ENCODE measurements around the gene MEF2C.
"Not testable (repeated sequence)": the region's sequence is repeated elsewhere in the genome, so short reads cannot be mapped to it uniquely, and the experiment has no call there.

The MEF2C gene
- 0 reads per million in 2 donors for total RNA-seq

DNA sequence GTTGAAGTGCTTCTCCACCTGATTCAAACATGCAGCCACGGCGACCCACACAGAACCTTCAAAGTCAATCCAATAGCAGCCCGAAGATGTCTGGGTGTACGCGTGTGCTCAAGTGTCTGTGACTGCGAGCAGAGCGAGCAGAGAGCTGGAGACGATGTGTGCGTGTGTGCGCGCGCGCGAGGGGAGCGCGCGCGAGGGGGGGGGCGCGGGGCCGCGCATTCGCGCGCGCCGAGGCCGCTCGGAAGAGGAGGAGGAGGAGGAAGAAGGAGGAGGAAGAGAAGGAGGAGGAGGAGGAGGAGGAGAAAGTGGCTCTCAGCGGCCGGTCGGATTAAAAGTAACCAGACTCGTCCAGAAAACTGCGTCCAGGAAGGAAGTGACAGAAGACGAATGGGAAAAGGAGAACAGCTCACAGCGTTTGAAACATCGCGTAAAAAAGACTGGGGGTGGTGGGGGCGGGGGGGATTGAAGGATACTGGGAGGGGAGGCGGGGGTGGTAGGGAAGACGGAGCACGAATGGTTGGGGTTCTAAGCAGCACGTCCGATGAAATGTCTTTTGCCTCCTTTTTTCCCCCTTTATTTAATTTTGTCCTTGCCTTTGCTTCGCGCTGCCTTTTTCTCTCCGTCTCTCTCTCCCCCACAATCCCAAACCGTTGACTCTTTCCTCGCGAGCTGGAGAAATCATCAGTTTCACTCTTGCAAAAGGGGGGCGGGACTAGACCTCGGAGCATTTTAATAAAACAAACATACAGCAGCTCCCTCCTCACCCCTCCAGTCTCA is at the start of gene MEF2C:
TSS of gene MEF2C (minus strand) at position 126 of the 777 bp plus-strand sequence. CDS start 59,396 bp downstream, outside the sequence.
- DNase-seq = no peak

DNA sequence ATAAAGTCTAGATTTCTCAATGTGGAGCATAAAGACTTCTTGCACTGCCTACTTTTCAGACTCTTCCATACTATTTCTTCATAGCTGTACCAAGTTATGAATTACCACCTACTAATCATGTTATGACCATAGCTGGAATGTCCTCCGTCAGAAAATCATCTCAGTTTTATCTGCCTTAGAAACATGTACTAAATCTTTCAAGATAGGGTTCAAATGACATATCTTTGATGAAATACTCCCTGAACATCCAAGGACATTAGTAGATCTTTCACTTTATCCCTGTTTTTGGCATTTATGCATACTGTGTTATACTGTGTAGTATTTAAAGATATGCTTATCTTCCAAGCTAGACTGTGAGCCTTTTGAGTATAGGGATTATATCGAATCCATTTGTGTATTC is 49.6 kb upstream of the MEF2C start:
- no peak for DNase-seq

DNA sequence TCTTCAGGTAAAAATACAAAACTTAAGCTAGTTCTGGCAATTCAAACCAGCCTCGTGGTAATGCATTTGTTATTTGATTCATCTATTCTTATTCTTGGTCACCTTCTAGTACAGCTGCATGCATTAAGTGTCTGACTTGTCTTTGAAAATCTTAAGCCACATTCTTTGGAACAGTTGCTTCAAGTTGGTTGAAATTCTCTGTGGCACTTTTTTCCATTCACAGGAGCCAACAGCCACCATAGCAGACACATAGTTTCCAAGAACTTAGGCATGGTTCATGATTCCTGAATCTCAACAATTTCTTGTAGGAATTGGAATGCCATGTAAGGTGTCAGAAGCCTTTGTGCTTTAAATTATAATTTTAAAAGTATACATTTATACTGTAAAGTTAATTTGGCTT is 47.4 kb upstream of the MEF2C start:
- DNase-seq = no peak

DNA sequence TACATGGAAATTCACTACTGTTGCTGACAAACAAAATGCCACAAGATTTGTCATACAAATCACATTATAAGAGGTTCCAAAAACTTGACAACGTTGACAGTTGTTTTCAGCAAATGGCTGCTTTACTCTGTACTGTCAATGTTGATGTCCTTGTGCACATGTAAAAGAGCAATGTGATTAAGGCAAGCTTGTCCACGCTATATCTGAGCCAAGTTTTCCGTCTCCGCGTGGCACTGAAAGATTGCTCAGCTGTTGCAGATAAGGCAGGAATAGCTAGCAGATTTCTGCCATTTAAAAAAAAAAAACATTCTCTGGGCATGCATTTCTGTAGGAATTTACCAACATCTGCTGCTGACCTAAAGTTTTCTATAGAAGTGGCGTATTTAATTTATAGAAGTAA is 46.4 kb upstream of the MEF2C start:
- DNase-seq = no peak

DNA sequence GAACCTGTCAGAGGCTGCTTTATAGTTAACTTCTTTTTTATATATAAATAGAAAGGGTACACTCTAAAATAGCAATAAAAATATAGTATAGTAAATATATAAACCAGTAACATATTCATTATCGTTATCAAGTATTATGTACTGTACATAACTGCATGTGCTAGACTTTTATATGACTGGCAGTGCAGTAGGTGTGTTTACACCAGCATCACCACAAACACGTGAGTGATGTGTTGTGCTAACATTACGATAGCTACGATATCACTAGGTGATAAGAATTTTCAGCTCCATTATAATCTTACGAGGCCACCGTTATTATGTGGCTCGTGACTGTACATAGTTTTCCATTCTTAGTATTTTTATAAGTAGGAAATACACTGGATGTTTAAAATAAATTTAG is 43.8 kb upstream of the MEF2C start:
- no peak for DNase-seq

DNA sequence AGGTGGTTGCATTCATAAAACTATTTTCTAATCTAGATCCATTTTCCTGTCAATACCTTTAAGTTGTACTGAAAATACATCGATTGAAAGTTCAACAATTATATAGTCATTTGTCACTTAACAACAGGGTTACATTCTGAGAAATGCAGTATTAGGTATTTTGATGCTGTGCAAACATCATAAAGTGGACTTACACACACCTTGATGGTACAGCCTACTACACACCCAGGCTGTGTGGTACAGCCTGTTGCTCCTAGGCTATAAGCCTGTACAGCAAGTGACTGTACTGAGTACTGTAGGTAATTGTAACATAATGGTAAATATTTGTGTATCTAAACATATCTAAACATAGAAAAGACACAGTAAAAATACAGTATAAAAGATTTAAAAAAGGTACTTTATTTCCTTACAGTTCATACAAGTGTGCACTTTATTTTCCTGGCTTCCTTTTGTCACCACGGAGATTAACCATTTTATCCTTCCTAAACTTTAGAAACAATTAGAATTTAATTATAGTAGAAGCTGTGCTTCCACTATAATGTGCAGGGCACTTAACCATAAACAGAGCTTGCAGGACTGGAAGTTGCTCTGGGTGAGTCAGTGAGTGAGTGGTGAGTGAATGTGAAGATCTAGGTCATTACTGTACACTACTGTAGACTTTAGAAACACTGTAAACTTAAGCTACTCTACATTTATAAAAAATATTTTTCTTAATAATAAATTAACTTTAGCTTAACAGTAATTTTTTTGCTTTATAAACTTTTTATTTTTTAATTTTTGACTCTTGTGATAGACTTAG is 42.9 kb upstream of the MEF2C start:
- DNase-seq = no peak

DNA sequence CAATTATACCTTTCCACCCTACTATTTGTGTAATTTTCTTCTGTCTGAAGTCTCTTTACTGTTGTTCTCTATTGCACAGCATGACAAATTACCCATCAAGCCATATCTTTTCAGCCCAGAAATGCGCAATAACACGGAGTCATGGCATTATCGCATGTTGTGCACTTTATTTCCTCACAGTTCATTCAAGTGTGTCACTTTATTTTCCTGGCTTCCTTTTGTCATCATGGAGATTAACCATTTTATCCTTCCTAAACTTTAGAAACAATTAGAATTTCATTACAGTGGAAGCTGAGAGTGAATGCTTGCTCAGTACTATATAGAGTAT is 41.3 kb upstream of the MEF2C start:
- DNase-seq = no peak

DNA sequence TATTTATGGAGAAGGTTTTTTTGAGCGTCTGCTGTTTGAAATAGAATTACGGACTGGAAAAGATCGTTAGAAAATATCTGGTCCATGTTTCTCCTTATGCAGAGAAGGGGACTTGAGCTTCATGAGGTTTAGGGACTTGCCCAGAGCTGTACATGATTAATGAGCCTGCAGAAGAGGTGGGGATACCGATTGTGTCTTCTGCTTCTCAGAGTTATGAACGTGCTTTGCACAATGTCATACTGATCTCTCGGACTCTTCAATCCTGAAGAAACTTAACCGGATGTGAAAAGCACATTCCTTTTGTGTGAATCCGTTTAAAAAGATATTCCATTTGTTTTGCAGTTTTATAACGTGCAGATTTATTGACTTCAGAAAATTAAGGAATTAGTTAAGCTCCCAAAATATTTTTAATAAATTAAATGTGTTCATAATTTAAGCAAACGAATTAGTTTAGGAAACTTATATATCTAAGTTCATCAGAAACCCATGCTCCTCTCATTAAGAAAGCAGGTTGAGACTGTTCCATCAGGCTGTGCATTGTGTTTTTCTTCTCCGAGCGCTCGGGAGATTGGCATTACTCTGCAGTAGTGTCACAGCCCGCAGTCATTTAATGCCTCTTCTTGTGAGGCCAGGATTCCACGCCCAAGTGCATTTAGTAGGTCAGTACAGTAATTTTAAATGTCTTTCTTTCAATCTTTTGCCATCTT is 40.8 kb upstream of the MEF2C start:
- DNase-seq = no peak

DNA sequence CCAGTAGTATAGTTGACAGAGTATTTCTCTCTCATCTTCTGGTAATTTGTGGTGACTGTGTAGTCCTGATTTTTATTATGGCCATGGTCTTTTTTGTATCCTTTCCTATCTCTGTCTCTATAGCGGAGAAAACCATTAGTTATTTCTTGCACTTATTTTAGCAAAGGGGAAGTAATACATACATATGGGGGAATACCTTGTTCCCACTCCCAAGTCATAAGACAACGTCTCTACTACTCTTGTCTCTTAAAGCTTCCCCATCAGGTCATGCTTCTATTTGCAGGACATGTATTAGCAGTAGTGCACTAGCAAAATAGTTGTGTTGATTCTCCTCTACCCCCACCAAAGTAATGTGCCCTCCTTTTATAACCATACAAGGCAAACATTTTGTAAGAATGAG is 29.8 kb upstream of the MEF2C start:
- DNase-seq = not testable (repeated sequence)

DNA sequence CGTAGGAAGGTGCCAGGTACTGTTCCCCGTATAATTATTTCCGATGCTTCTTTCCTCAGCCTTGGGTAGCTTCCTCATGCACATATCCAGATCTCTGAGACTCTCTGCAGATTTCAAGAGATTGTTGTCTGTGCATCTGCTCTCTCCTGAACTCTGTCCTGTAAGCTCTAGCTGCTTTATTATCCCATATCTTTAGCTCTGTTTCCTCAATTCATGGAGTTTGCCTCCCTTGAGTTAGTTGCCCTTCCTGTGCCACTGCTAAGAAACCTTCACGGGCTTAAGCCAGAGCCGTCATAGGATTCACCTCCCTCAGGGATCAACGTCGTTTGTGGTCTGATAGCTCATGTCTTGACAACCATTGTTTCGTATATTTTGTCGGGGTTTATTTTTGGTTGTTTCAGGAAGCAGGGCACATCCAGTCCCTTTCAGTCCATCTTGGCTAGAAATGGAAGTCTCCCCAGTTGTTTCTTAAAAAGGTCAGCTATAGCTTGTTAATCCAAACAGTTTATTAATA is 28.1 kb upstream of the MEF2C start:
- not testable (repeated sequence) for DNase-seq

DNA sequence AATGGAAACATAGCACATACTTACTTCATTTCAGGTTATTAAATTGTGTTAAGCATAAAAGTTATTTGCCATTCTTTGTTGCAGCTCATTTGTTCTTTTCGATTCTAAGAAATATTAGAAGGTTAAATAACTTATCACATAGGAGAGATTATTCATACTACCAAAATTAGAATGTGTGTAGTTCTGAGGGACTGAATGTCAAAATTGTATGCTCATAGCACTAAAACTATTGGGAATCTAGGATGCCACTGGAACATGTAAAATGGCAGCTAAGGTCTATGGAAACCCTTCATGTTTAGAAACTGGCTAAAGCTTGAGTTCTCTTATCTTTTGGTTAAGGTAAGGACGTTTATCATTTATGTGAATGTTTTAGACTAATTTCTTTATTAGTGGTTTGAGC is 21.5 kb upstream of the MEF2C start:
- DNase-seq = not testable (repeated sequence)

DNA sequence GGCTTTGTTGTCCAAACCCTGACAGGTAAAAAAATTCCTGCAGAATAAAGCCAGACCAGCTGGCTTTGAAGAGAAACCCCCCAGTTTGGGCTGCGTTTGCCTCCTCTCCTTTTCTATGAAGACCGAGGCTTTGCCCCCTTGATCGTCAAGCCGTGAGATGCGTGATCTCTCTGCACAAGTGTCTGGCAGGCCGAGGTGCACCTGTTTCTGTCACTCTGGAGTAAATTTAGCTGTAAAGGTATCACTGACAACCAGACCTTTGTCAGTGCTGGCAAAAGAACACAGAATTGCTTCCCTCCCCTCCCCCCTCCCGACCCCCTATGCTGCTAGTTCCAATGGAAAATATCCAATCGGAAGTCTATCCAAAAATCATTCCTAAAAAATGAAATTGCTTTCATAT is 21.0 kb upstream of the MEF2C start:
- DNase-seq = not testable (repeated sequence)

DNA sequence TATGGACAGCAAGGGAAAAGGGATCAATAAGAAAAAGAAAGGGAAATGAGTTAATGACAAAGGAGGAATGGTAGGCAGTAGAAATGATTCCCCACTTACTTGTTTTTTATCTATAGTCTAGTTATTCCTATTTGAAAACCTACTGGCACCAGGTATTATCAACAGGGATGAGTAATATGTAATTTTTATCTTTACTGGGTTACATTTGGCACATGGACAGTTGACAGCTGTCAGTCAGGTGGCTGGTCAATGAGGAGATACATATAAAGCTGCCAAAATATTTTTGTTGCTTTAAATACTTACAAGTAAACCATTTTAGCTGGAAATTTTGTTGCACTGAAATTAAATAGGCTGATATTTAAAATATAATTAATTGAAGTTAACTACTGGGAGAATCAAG is 18.1 kb upstream of the MEF2C start:
- not testable (repeated sequence) for DNase-seq

DNA sequence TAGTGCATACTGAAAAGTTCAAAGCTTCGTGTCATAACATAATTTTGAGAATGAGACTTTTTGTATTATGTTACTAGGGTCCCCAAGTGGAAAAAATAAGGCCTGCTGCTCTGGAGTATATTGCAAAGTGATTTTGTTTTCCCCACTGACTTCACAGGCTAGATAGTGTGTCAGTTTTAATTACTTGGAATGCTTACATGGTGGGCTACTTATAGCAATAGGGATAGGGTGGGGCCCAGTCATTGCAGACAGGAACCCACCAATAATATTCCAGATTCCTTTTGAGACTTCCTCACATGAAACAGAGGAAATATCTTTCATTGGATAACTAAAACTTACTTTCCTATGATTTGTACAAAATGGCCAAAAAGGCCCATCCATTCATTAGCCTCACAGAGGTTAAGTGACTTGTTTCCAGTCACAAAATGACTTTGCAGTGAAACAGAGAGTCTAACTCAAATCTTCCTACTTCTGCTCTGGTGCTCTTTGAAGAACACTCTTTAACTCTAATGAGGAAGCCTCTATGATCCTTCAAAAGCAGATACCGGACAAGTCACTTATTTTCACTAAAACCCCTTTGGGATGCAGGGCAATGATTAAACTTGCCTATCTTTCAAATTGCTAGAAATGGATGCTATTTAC is 16.2 kb upstream of the MEF2C start:
- no peak for DNase-seq

DNA sequence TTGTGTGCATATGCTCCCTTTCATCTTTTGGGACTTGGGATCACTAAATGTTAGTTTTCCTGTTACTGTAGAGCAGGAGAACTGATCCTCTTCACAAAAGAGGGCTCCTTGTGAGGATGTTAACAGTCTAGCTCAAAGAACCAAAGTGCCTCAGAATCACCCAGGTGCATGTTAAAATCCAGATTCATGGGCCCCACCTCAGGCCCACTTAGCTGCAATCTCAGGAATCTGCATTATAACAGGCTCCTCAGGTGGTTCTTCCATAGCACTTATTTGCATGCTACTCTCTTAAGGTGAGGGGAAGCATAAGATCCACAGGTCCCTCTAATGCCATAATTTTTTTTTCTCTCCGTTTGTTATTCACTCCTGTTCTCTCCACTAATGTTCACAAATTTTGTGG is 14.8 kb upstream of the MEF2C start:
- no peak for DNase-seq

DNA sequence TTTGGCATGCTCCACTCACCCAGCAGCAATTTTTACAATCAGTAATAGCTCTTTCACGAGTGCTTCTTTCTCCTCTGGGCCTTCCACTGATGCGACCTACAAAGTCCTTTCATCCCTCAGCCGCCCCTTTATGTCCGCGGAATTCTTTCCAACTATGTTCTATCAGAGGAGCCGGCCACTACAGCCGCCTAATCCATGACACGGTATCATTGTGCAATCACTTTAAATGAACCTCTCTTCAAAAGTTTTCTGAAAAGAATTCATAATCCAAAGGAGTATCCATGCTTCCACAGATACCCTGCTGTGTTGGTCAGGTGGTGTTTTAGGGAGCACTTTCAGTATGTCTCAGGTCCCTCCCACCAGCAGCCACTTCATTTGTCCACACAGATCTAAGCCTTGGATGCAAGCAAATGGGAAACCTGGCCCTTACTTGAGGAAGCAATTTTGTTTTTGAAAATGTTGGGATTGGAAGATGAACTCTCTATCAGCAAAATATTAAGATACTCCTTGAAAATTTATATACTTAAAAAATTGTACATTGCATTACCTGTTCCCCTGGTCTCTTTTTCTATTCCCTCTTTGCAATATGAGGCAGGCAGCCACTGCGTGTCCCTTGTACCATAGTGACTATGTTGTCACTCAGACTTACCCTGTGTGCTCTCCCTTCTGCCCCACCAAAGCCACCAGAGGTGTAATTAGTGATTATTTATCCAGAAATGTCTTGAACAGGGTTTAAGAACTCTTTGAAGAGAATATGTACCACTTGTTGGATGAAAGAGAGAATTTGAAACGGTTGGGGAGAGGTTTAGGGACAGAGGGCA is 12.9 kb upstream of the MEF2C start:
- no peak for DNase-seq

DNA sequence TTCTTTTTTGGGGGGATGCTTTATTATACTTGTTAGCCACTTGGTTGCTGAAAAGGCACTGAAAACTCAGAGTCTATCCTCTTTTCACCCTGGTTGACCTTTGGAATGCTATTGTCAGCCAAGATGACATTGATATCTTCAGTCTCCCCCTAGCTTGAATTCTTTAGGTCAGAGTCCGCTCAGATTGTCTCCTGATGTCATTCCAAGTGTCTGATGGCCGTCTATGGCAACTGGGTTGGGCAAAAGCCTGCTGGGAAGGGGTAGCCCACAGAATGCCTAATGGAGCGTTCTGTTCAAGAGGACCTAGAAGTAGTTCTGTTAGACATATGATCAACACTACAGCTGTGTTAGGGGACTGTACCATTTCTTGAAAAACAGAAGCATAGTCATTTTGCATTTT is 9.7 kb upstream of the MEF2C start:
- DNase-seq = no peak

DNA sequence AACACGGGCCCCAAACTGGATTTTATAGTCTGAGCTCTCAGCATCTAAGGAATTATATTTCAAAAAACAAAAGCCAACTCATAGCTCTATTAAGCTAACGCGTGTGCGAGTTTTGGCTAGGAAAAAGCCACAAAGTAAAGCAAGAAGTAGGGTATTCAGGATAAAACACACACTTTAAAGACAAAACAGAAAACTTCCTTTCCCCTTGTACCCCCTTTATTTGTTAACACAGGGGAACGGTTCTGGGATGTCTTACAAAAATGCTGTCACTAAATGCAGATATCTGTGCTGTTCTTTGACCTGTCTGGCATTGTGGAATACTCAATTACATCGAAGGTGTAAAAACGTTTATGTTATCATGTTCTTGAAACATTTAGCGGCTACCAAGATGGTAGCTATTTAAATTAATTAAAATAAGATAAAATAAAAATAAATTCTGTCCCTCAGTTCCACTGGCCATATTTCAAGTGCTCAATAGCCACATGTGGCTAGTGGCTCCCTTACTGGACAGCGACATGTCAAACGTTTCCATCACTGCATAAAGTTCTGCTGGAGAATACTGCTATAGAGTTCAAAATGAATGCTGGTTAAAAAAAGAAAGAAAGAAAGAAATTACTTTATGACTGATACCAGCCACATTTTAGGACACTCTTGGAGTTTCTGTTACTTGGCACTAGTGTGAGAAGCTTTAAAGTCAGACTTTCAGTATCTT is 7.2 kb upstream of the MEF2C start:
- no peak for DNase-seq

DNA sequence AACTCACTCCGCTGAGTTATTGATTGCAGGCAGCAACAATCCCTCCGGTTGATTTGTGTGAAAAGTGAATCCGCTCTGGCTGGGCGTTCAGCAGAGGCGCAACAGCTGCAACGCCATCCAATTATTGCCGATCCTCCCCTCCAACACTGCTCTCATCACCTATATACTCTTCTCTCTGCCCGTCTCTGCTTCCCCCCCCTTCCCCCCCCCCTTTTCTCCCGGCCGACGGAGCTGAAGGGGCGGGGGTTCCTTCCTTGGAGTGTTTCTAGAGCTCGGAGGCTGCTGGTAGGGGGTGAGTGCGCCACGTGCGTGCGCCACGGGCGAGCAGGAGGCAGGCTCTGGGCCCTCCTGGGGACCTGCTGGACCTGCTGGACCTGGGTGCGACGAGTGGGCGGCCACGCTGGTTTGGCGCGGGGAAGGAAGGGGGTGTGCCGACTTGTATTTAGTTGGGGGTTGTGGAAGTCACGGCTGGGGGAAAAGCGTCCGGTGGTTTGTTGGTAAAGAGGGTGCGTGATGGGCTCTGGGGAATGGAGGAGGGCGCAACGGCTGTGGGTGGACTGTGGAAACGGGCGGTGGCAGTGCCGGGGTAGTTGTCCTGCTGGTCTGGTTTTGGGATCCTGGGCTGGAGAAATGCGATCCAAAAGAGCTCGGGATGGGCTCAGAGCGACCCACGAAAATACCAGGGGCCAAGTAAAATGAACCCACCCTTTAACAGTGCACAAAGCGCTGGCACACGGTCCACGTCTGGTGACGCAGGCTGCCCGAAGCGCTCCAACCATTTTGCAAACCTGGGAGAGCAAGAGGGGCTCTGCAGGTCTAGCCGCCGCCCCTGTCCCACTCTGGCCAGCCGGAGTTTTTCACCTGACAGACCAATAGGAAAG is 6.4 kb upstream of the MEF2C start:
- DNase-seq = no peak

DNA sequence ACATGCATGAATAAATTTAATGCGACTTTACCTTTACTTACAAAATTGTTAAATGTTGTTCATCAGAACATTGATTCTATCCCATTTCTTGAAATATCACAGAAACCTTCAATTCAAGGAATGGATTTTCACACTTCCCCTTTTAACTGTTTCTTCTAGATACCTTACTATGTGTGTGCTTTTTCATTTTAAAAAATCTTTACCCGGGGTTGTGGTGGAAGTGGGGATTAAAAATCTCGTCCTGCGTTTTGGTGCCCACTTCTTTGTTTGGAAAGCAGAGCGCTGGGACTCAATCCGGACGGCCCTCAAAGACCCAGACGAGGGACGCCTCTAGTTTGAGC is 5.8 kb upstream of the MEF2C start:
- DNase-seq = no peak
